ENCODE data around the gene TNFRSF4.

Gene TNFRSF4

DNA sequence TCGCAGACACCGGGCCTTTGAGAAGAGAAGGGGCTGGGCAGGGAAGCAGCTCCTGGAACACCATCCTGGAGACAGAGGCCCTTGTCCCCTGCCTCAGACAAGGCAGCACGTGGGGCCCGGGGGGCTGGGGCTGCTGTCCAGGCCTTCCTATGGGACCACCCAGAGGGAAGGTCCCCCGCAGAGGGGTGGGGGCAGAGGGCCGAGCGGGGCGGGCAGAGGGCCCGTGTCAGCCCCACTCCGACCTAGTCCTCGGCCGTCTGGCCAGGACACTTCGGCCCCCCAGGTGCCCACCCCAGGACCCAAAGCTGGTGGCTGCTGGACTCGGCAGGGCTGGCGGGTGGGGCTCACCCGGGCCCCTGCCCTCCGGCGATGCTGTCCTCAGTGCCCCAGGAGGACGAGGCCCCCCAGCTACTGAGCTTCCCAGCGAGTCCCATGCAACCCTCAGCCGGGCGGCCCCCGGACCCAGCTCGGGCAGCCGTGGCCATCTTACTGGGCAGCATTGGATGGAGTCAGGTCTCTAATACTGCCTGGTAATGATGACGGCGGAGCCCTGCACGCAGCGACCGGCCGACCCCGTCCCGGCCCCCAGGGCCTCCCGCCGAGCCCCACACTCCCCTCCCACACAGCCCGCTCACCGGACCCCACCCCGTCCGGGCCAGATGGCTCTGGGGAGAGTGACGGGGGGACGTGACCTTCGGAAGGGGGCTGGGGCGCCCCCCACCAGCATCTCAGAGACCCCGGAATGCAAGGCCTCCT lies 47.1 kb downstream of the TNFRSF4 start:
- no peak overlapping the region for H3K4me3 ChIP-seq (ENCODE audit: control insufficient read depth, low read depth, low read length)
- TF ChIP-seq CTCF (conservative IDR thresholded peaks at IDR 0.05; ENCODE audit: control insufficient read depth, insufficient read depth, low read depth, low read length) = no peak
- DNase-seq (ENCODE audit: low read depth) = no peak

- no peak for TF ChIP-seq CTCF (conservative IDR thresholded peaks at IDR 0.05; ENCODE audit: control insufficient read depth, insufficient read depth, low read depth, low read length)
- DNase-seq (ENCODE audit: low read depth) = no peak
- H3K4me3 ChIP-seq (ENCODE audit: control insufficient read depth, low read depth, low read length) = no peak overlapping the region
Measured at GRCh38 chr1:1165900-1166421, 48.0 kb downstream of the TNFRSF4 start.

GRCh38 chr1:1165485-1165884 lies 48.5 kb downstream of the TNFRSF4 start:
- no peak for TF ChIP-seq CTCF (conservative IDR thresholded peaks at IDR 0.05; ENCODE audit: control insufficient read depth, insufficient read depth, low read depth, low read length)
- no peak overlapping the region for H3K4me3 ChIP-seq (ENCODE audit: control insufficient read depth, low read depth, low read length)
- DNase-seq (ENCODE audit: low read depth) = no peak

GRCh38 chr1:1164701-1165451 lies 49.1 kb downstream of the TNFRSF4 start:
- TF ChIP-seq CTCF (conservative IDR thresholded peaks at IDR 0.05; ENCODE audit: control insufficient read depth, insufficient read depth, low read depth, low read length) = no peak
- no peak for DNase-seq (ENCODE audit: low read depth)
- no peak overlapping the region for H3K4me3 ChIP-seq (ENCODE audit: control insufficient read depth, low read depth, low read length)

- H3K4me3 ChIP-seq (ENCODE audit: control insufficient read depth, low read depth, low read length) = no peak overlapping the region
- no peak for TF ChIP-seq CTCF (conservative IDR thresholded peaks at IDR 0.05; ENCODE audit: control insufficient read depth, insufficient read depth, low read depth, low read length)
- no peak for DNase-seq (ENCODE audit: low read depth)
Measured at GRCh38 chr1:1164361-1164700, 49.6 kb downstream of the TNFRSF4 start.

DNA sequence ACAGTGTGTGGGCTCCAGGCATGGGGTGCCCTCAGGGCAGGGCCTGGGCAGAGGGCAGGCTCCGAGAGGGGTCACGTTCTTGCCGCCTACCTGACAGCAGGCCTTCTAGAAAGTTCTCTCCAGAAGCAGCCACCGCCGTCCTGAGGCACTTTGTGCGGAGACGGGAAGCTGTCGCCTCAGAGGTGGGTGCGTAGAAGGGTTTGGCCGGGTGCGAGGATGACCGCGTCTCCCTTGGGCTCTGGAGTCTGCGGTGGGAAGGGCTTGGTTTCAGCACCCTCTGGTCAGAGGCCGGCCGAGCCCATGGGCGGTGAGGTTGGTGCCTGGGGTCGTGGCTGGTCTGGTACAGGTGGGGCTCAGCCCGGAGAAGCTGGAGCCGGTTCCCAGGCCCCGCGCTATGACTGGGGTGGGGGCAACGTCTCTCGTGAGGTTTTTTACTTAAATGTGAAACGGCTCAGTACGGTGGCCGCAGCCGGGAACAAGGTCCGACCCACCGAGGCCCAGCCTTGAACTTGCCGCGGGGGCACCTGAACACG lies 50.3 kb downstream of the TNFRSF4 start:
- no peak overlapping the region for H3K4me3 ChIP-seq (ENCODE audit: control insufficient read depth, low read depth, low read length)
- no peak for DNase-seq (ENCODE audit: low read depth)
- TF ChIP-seq CTCF (conservative IDR thresholded peaks at IDR 0.05; ENCODE audit: control insufficient read depth, insufficient read depth, low read depth, low read length) = no peak
